Ovary (tissue), 9 donors: Measurements from ENCODE around the gene SLIT3. TPM values are rescaled to one million over a fixed set of nuclear protein-coding genes. Genes with fewer than 3 reads are reported as not detected.

Experiments used
- DNase-seq, 5 donors: peaks; one replicate each; pipeline ENCODE4 v3.0.0-alpha.2; 2019 to 2020
- H3K27ac ChIP-seq, 2 donors: fragments of 200-600 bp; one replicate each; pipeline versions ENCODE4 v1.5.1 to v1.8.0; 2019 to 2022
- H3K27me3 ChIP-seq: fragments of 200-600 bp; one replicate; pipeline ENCODE4 v1.8.0; 2022
- H3K36me3 ChIP-seq: fragments of 200-600 bp; sonication (generic); one replicate; pipeline ENCODE4 v1.5.1; 2019
- H3K4me1 ChIP-seq: one replicate; pipeline ENCODE4 v1.8.1; 2013; ENCODE audit warnings: mild to moderate bottlenecking, moderate library complexity; ENCODE audit not compliant: insufficient read depth
- H3K4me3 ChIP-seq: fragments of 200-600 bp; sonication (generic); one replicate; pipeline ENCODE4 v1.5.1; 2017
- H3K9me3 ChIP-seq, 2 donors: fragments of 200-600 bp in 1 of 2; sonication (generic) in 1 of 2; one replicate each; pipeline versions ENCODE4 v1.5.1 to v1.8.1; 2013 to 2019; ENCODE audit warnings: mild to moderate bottlenecking in 1 of 2, moderate library complexity in 1 of 2
- CTCF ChIP-seq, 3 donors: fragments of 450-650 bp in 2 of 3; fragments of 200-600 bp in 1 of 3; IDR thresholded peaks; one replicate each; pipeline versions ENCODE4 v1.5.1 to v1.8.0; 2016 to 2022; ENCODE audit warnings: antibody characterized with exemption in 3 of 3, mild to moderate bottlenecking in 1 of 3
- EP300 ChIP-seq: sonication (generic); formaldehyde crosslinking; IDR thresholded peaks from one replicate; pipeline ENCODE4 v1.6.1; 2017; ENCODE audit warnings: antibody characterized with exemption
- POLR2A ChIP-seq: fragments of 450-650 bp; IDR thresholded peaks from one replicate; pipeline ENCODE4 v1.6.1; 2017; ENCODE audit warnings: antibody characterized with exemption, mild to moderate bottlenecking, moderate library complexity
- WGBS, 3 donors: extraction: QIAGEN DNeasy Blood & Tissue Kit in 1 of 3; methylation state at CpG; one replicate each; pipeline versions ENCODE4 v1.1.5 to v1.1.7; 2013 to 2017; 5-methylcytosine and 5-hydroxymethylcytosine counted together
- intact Hi-C, 4 donors: fragments of 100-400 bp; cut with DNase I; formaldehyde crosslinking; loops; one replicate each; pipeline versions ENCODE4 v1.11.0 to v1.15.1; 2022 to 2023
- polyA plus RNA-seq, 2 donors: library from polyadenylated mRNA; stranded (reverse); fragments of 200-250 nt in 1 of 2; fragments of 350-450 nt in 1 of 2; fragmentation: Illumina TruSeq in 1 of 2; extraction: RNeasy Lipid Tissue Mini Kit (QIAGEN cat#74804) in 1 of 2; gene quantifications; one replicate each; pipeline ENCODE4 v1.2.3, GENCODE V29; 2013 to 2014
- total RNA-seq, 7 donors: library from RNA; depleted of rRNA in 2 of 7; stranded (reverse); fragments of >200 nt in 2 of 7; fragmentation: NEBNext Ultra II Directional in 3 of 7; extraction: Animal tissue kit (Norgen Biotek cat#: 25700) in 3 of 7; gene quantifications; one replicate each; pipeline versions ENCODE4 v1.1.0 to v1.2.4, GENCODE V29; 2016 to 2023
- donor health status: DM: no; HTN: no; CAD: no; lungs with moderate emphysema.
- donor health status: DM: no; HTN: no; CAD: no.
- donor health status: Bipolar disorder and iron deficiency.
- donor health status: DM: yes; HTN: yes; CAD: no.
- donor health status: DM: no; HTN: no; CAD: no.
- donor health status: DM: yes; HTN: yes; CAD: no.

The SLIT3 gene
- total and polyA plus RNA-seq, 9 donors = 10.3 to 106 (median 24.4) TPM

- Histone ChIP-seq H3K27ac (no peak overlapping the region), H3K36me3 (no peaks in the 10 kb centered on the region), H3K27me3 (no peaks in the 10 kb centered on the region), H3K9me3 (peaks cover 0 to 3% of the 10 kb centered on the region in 2 donors), H3K4me3 (no peak overlapping the region), H3K4me1 (no peaks in the 10 kb centered on the region)
- TF ChIP-seq EP300 (no peak), CTCF (IDR thresholded peaks at IDR 0.05) (no peak), POLR2A (no peak)
- DNase-seq = no peak
- intact Hi-C loops = no loop called here
- WGBS, 3 donors = 47 to 52% (median 48%) methylated on average over 1 of the region's 1 CpG
These were observed 12.6 kb downstream of the SLIT3 start for GRCh38 chr5:169288066-169288930.

- TF ChIP-seq POLR2A (no peak), EP300 (no peak), CTCF (IDR thresholded peaks at IDR 0.05) (no peak)
- WGBS, 3 donors = 71 to 77% (median 74%) methylated on average over 4 of the region's 4 CpGs
- Histone ChIP-seq H3K4me1 (no peaks in the 10 kb centered on the region), H3K27me3 (no peaks in the 10 kb centered on the region), H3K9me3 (peaks cover 0 to 3% of the 10 kb centered on the region in 2 donors), H3K4me3 (no peak overlapping the region), H3K27ac (no peak overlapping the region), H3K36me3 (no peaks in the 10 kb centered on the region)
- no peak for DNase-seq
- intact Hi-C loops = no loop called here
These were observed 13.4 kb downstream of the SLIT3 start for GRCh38 chr5:169287529-169287928.

GRCh38 chr5:169286572-169287300 is 14.2 kb downstream of the SLIT3 start:
- Histone ChIP-seq H3K36me3 (no peaks in the 10 kb centered on the region), H3K4me1 (no peaks in the 10 kb centered on the region), H3K9me3 (peaks cover 0 to 3% of the 10 kb centered on the region in 2 donors), H3K27ac (no peak overlapping the region), H3K27me3 (no peaks in the 10 kb centered on the region), H3K4me3 (no peak overlapping the region)
- 20 to 25% (median 24%) methylated on average over 11 of the region's 11 CpGs for WGBS, 3 donors
- TF ChIP-seq POLR2A (no peak), CTCF (IDR thresholded peaks at IDR 0.05) (no peak), EP300 (no peak)
- intact Hi-C loops = no loop called here
- peak in 1 of 5 donors; percentile 54 for DNase-seq

- no peak overlapping the region for H3K4me3 ChIP-seq
- H3K27me3 ChIP-seq = no peaks in the 10 kb centered on the region
- WGBS, 3 donors = 74 to 82% (median 79%) methylated on average over 6 of the region's 6 CpGs
- intact Hi-C loops = no loop called here
- no peak overlapping the region for H3K27ac ChIP-seq
- DNase-seq = no peak
- no peaks in the 10 kb centered on the region for H3K36me3 ChIP-seq
- no peak for TF ChIP-seq POLR2A
- no peak for TF ChIP-seq EP300
- TF ChIP-seq CTCF (IDR thresholded peaks at IDR 0.05) = no peak
- no peaks in the 10 kb centered on the region for H3K4me1 ChIP-seq
- H3K9me3 ChIP-seq = peaks cover 0 to 3% of the 10 kb centered on the region in 2 donors
These were observed 17.1 kb downstream of the SLIT3 start for GRCh38 chr5:169283887-169284286.
